C4-2B (cell line): ENCODE data around the gene CELSR1.

Experiments used
- CTCF ChIP-seq: fragments of 450-650 bp; conservative IDR thresholded peaks from 2 replicates; pipeline ENCODE4 v1.5.1; 2017; ENCODE audit warnings: mild to moderate bottlenecking
- ZFX ChIP-seq: fragments of 450-650 bp; IDR thresholded peaks from 2 replicates; pipeline ENCODE4 v1.6.1; 2017

- no peak for TF ChIP-seq CTCF
- no peak for TF ChIP-seq ZFX
Measured at GRCh38 chr22:46537946-46538813, 760 bp upstream of the CELSR1 start.
